Mesendoderm (in vitro differentiated cells): ENCODE data around the gene TIMP1.
"Not testable (repeated sequence)": the region's sequence is repeated elsewhere in the genome, so short reads cannot be mapped to it uniquely, and the experiment has no call there.

Experiments
- DNase-seq: peaks from one replicate; pipeline ENCODE4 v3.0.0; 2013
- H2AK5ac ChIP-seq: 2 replicates; pipeline ENCODE4 v1.6.1; 2013; ENCODE audit warnings: low read length, inconsistent platforms
- H2BK120ac ChIP-seq: 2 replicates; pipeline ENCODE4 v1.6.1; 2013; ENCODE audit warnings: low read depth, mild to moderate bottlenecking, low read length, moderate library complexity, mixed read lengths
- H2BK15ac ChIP-seq: replicated peaks from 2 replicates; pipeline ENCODE4 v1.6.1; 2013; ENCODE audit warnings: low read depth, mild to moderate bottlenecking, moderate library complexity
- H2BK5ac ChIP-seq: 2 replicates; pipeline ENCODE4 v1.6.1; 2013; ENCODE audit warnings: low read length, inconsistent platforms
- H3K18ac ChIP-seq: 2 replicates; pipeline ENCODE4 v1.6.1; 2013; ENCODE audit warnings: mild to moderate bottlenecking, low read length, mixed read lengths
- H3K23ac ChIP-seq: one replicate; pipeline ENCODE4 v1.6.1; 2013; ENCODE audit warnings: low read length
- H3K27ac ChIP-seq: 2 replicates; pipeline ENCODE4 v1.5.1; 2013; ENCODE audit warnings: low read depth, mild to moderate bottlenecking, inconsistent platforms, low read length, moderate library complexity
- H3K27me3 ChIP-seq: 2 replicates; pipeline ENCODE4 v1.6.1; 2013; ENCODE audit warnings: low read length, control low read depth, mild to moderate bottlenecking, inconsistent platforms; ENCODE audit not compliant: insufficient read depth, poor library complexity
- H3K36me3 ChIP-seq: 2 replicates; pipeline ENCODE4 v1.6.1; 2013; ENCODE audit warnings: low read length, inconsistent platforms; ENCODE audit not compliant: control insufficient read depth, insufficient read depth
- H3K4ac ChIP-seq: one replicate; pipeline ENCODE4 v1.6.1; 2013; ENCODE audit warnings: low read depth, mild to moderate bottlenecking, low read length, moderate library complexity
- H3K4me1 ChIP-seq: 2 replicates; pipeline ENCODE4 v1.6.1; 2013; ENCODE audit warnings: low read depth, low read length, inconsistent platforms; ENCODE audit not compliant: control insufficient read depth
- H3K4me2 ChIP-seq: 2 replicates; pipeline ENCODE4 v1.6.1; 2013; ENCODE audit warnings: low read length
- H3K4me3 ChIP-seq: 2 replicates; pipeline ENCODE4 v1.5.1; 2013; ENCODE audit warnings: mild to moderate bottlenecking, low read length
- H3K56ac ChIP-seq: one replicate; pipeline ENCODE4 v1.6.1; 2013; ENCODE audit warnings: low read length
- H3K79me1 ChIP-seq: 2 replicates; pipeline ENCODE4 v1.6.1; 2013; ENCODE audit warnings: low read length, inconsistent platforms
- H3K79me2 ChIP-seq: 2 replicates; pipeline ENCODE4 v1.6.1; 2013; ENCODE audit warnings: mild to moderate bottlenecking, low read length; ENCODE audit not compliant: control insufficient read depth, insufficient read depth
- H3K9ac ChIP-seq: 2 replicates; pipeline ENCODE4 v1.6.1; 2013; ENCODE audit warnings: low read length, inconsistent platforms
- H4K5ac ChIP-seq: one replicate; pipeline ENCODE4 v1.6.1; 2013; ENCODE audit warnings: low read length
- H4K8ac ChIP-seq: one replicate; pipeline ENCODE4 v1.6.1; 2013; ENCODE audit warnings: low read depth, mild to moderate bottlenecking, control low read depth, low read length, moderate library complexity
- WGBS: extraction: QIAGEN DNeasy Blood & Tissue Kit; methylation state at CpG from one replicate; pipeline ENCODE4 v1.1.7; 2013; ENCODE audit warnings: low lambda C conversion rate, missing lambda C conversion rate; ENCODE audit not compliant: insufficient coverage; ENCODE audit errors: extremely low coverage; 5-methylcytosine and 5-hydroxymethylcytosine counted together

The TIMP1 gene

DNA sequence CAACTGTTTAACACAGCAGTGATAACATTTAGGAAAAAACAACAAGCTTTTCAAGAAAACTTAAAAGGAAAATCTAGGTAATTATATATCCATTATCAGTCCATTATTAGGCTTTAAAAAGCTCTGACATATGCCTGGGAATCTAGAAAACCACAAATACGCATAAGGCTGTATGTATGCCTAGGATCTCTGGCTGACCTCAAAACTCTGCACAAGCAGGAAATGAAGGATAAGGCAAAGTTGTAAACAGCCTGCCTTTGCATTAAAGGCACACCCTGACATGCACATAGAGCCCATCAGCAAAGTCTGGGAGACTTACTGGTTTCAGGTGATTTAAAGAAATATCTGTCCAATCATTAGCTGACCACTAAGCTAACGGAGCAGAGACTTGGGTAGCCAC, 14.0 kb downstream of the TIMP1 start:
- H2BK120ac ChIP-seq, result no peak overlapping the region
- no peaks in the 10 kb centered on the region for H3K4me1 ChIP-seq
- H3K27me3 ChIP-seq, result no peaks in the 10 kb centered on the region
- no peak for DNase-seq
- H2BK15ac ChIP-seq, result no peak overlapping the region
- H3K79me2 ChIP-seq, result no peaks in the 10 kb centered on the region
- H3K4me2 ChIP-seq, result no peak overlapping the region
- WGBS, result no CpG with 5 or more reads among the region's 2 CpGs
- H2BK5ac ChIP-seq, result no peak overlapping the region
- H3K36me3 ChIP-seq, result no peaks in the 10 kb centered on the region
- H3K4ac ChIP-seq, result no peak overlapping the region
- H3K56ac ChIP-seq, result no peak overlapping the region
- no peaks in the 10 kb centered on the region for H3K79me1 ChIP-seq
- H2AK5ac ChIP-seq, result no peak overlapping the region
- H3K23ac ChIP-seq, result no peak overlapping the region
- H3K9ac ChIP-seq, result no peak overlapping the region
- no peak overlapping the region for H3K4me3 ChIP-seq
- no peak overlapping the region for H4K8ac ChIP-seq
- no peak overlapping the region for H3K27ac ChIP-seq
- no peak overlapping the region for H3K18ac ChIP-seq
- no peak overlapping the region for H4K5ac ChIP-seq

DNA sequence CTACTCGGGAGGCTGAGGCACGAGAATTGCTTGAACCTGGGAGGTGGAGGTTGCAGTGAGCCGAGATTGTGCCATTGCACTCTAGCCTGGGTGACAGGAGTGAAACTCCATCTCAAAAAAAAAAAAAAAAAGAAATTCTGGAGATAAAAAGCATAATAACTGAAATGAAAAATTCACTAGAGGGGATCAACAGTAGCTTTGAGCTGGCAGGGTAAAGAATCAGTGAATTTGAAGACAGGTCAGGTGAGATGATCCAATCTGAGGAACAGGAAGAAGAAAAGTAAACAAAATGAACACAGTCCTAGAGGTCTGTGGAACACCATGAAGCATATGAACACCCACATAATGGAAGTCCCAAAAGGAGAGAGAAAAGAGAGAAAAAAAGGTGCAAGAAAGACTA, 15.0 kb downstream of the TIMP1 start:
- H2BK15ac ChIP-seq, result no peak overlapping the region
- no peak overlapping the region for H3K23ac ChIP-seq
- no CpG with 5 or more reads among the region's 3 CpGs for WGBS
- no peak overlapping the region for H2BK5ac ChIP-seq
- no peak overlapping the region for H4K5ac ChIP-seq
- no peak overlapping the region for H3K4me2 ChIP-seq
- H3K27ac ChIP-seq, result no peak overlapping the region
- H3K4ac ChIP-seq, result no peak overlapping the region
- H3K9ac ChIP-seq, result no peak overlapping the region
- H3K56ac ChIP-seq, result no peak overlapping the region
- DNase-seq, result no peak
- no peaks in the 10 kb centered on the region for H3K27me3 ChIP-seq
- H2AK5ac ChIP-seq, result no peak overlapping the region
- H4K8ac ChIP-seq, result no peak overlapping the region
- no peak overlapping the region for H3K18ac ChIP-seq
- no peaks in the 10 kb centered on the region for H3K79me2 ChIP-seq
- H2BK120ac ChIP-seq, result no peak overlapping the region
- no peak overlapping the region for H3K4me3 ChIP-seq
- H3K79me1 ChIP-seq, result no peaks in the 10 kb centered on the region
- no peaks in the 10 kb centered on the region for H3K4me1 ChIP-seq
- no peaks in the 10 kb centered on the region for H3K36me3 ChIP-seq

DNA sequence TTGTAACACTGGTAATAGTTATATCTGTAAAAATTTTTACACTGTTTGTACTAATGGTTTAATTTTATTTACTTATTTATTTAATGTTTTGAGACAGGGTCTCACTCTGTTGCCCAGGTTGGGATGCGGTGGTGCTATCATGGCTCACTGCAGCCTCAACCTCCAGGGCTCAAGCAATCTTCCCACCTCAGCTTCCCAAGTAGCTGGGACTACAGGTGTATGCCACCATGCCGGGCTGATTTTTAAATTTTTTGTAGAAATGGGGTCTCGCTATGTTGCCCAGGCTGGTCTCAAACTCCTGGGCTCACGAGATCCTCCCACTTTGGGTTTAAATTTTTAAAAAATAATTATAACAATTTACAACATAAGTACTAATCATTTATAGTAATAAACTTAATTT, 20.9 kb downstream of the TIMP1 start:
- H3K79me1 ChIP-seq, H4K5ac ChIP-seq, H2BK15ac ChIP-seq, H3K27me3 ChIP-seq, H2BK5ac ChIP-seq, H3K36me3 ChIP-seq, H3K56ac ChIP-seq, H3K18ac ChIP-seq, H2AK5ac ChIP-seq, H4K8ac ChIP-seq, DNase-seq, H3K23ac ChIP-seq, H3K4ac ChIP-seq, H3K9ac ChIP-seq, H3K4me3 ChIP-seq, H2BK120ac ChIP-seq, H3K4me2 ChIP-seq, H3K27ac ChIP-seq, H3K4me1 ChIP-seq, H3K79me2 ChIP-seq: not testable (repeated sequence)
- no CpG with 5 or more reads among the region's 4 CpGs for WGBS

DNA sequence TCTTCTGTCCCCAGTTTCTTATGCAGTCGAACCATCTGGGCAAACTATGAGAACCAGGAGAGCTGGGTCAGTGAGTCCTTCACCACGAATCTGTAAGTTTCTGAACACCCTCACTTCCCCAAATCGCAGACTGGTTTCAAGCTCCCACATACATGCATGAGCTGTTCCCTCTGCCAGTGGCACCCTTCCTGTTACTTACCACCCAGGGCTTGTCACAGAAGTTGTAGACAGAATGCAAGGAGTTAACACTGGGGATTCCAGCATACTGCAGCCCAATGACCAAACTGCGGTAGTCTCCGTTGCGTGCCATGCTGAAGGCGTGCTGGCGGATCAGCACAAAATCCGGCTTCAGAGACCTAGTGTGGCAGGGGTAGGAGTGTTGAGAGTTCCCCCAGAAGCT, 22.8 kb downstream of the TIMP1 start:
- no peak overlapping the region for H3K4ac ChIP-seq
- no peak overlapping the region for H3K4me2 ChIP-seq
- H3K23ac ChIP-seq, result no peak overlapping the region
- no peaks in the 10 kb centered on the region for H3K79me1 ChIP-seq
- no peak overlapping the region for H4K8ac ChIP-seq
- WGBS, result no CpG with 5 or more reads among the region's 9 CpGs
- no peak overlapping the region for H3K18ac ChIP-seq
- no peaks in the 10 kb centered on the region for H3K36me3 ChIP-seq
- peaks cover 2% of the 10 kb centered on the region for H3K4me1 ChIP-seq
- no peak overlapping the region for H3K56ac ChIP-seq
- H2BK120ac ChIP-seq, result no peak overlapping the region
- H2AK5ac ChIP-seq, result no peak overlapping the region
- DNase-seq, result no peak
- no peak overlapping the region for H3K27ac ChIP-seq
- no peak overlapping the region for H3K4me3 ChIP-seq
- H3K27me3 ChIP-seq, result no peaks in the 10 kb centered on the region
- no peak overlapping the region for H2BK5ac ChIP-seq
- H4K5ac ChIP-seq, result no peak overlapping the region
- H2BK15ac ChIP-seq, result no peak overlapping the region
- H3K9ac ChIP-seq, result no peak overlapping the region
- H3K79me2 ChIP-seq, result no peaks in the 10 kb centered on the region

DNA sequence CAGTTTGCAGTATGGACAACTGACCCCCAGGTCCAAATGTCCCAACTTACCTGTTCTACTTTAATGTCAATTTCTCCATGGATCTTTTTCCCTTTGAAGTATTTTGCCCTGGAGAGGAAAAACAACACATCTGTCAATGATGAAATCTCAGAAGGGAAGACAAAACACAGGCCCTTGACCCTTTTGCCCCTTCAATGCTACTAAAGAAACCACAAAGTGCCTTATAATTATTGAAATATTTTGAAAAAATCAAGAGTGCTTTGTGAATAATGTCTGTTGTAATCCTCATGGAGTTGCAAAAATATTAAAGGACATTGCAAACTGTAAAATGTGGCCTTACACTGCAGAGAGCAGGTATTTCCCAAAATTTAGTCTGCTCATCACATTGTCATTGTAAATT, 24.9 kb downstream of the TIMP1 start:
- Histone ChIP-seq H2BK120ac (no peak overlapping the region), H3K9ac (no peak overlapping the region), H3K18ac (no peak overlapping the region), H3K4me1 (peaks cover 2% of the 10 kb centered on the region), H3K27ac (no peak overlapping the region), H2BK15ac (no peak overlapping the region), H3K27me3 (no peaks in the 10 kb centered on the region), H2AK5ac (no peak overlapping the region), H3K36me3 (no peaks in the 10 kb centered on the region), H3K4me3 (no peak overlapping the region), H3K4me2 (no peak overlapping the region), H3K56ac (no peak overlapping the region), H4K8ac (no peak overlapping the region), H2BK5ac (no peak overlapping the region), H3K79me2 (no peaks in the 10 kb centered on the region), H3K23ac (no peak overlapping the region), H3K4ac (no peak overlapping the region), H4K5ac (no peak overlapping the region), H3K79me1 (no peaks in the 10 kb centered on the region)
- DNase-seq, result no peak

DNA sequence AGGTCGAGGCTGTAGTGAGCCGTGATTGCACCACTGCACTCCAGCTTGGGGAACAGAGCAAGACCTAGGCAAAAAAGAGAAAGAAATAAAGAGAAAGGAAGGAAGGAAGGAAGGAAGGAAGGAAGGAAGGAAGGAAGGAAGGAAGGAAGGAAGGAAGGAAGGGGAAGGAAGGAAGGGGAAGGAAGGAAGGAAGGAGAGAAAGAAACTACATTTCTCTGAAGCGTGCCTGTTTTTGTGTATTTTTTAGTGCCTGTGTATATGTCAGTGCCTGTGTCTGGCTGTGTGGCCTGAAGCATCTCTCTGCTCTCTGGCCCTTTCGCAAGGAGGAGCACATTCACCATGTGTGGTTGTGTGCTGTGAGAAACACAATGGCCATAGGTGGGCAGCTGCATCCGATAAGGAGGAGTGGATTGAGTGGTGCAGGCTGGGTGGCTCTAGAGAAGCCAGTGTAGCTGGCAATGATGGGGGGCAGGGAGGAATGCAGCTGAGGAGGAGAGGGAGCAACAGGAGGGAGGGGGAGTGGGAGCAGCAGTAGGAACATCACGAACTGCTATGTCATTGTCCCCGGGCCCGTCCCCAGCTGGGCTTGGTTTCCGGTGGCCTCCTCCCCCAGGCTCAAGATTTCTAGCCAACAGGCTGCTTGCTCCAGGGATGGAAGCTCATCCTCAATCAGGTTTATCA, 26.0 kb downstream of the TIMP1 start:
- Histone ChIP-seq H3K4me1 (peaks cover 2% of the 10 kb centered on the region), H3K9ac (no peak overlapping the region), H3K27ac (no peak overlapping the region), H3K36me3 (no peaks in the 10 kb centered on the region), H2AK5ac (no peak overlapping the region), H3K23ac (no peak overlapping the region), H4K8ac (no peak overlapping the region), H2BK120ac (no peak overlapping the region), H3K56ac (peak overlapping the region; percentile 84), H2BK15ac (no peak overlapping the region), H3K27me3 (no peaks in the 10 kb centered on the region), H2BK5ac (peak overlapping the region; percentile 67), H3K79me2 (no peaks in the 10 kb centered on the region), H3K18ac (no peak overlapping the region), H3K4me2 (no peak overlapping the region), H3K4ac (peak overlapping the region; percentile 76), H3K4me3 (no peak overlapping the region), H3K79me1 (no peaks in the 10 kb centered on the region), H4K5ac (no peak overlapping the region)
- peak; percentile 92 for DNase-seq
- WGBS, result no CpG with 5 or more reads among the region's 9 CpGs
